ENCODE results near the gene CCNB2. TPM values are rescaled to one million over a fixed set of nuclear protein-coding genes. Genes with fewer than 3 reads are reported as not detected.

The CCNB2 gene
- polyA plus RNA-seq = 1 to 10 TPM in 2 of 3 donors, not detected in 1; 1.1 to 3.1 TPM

DNA sequence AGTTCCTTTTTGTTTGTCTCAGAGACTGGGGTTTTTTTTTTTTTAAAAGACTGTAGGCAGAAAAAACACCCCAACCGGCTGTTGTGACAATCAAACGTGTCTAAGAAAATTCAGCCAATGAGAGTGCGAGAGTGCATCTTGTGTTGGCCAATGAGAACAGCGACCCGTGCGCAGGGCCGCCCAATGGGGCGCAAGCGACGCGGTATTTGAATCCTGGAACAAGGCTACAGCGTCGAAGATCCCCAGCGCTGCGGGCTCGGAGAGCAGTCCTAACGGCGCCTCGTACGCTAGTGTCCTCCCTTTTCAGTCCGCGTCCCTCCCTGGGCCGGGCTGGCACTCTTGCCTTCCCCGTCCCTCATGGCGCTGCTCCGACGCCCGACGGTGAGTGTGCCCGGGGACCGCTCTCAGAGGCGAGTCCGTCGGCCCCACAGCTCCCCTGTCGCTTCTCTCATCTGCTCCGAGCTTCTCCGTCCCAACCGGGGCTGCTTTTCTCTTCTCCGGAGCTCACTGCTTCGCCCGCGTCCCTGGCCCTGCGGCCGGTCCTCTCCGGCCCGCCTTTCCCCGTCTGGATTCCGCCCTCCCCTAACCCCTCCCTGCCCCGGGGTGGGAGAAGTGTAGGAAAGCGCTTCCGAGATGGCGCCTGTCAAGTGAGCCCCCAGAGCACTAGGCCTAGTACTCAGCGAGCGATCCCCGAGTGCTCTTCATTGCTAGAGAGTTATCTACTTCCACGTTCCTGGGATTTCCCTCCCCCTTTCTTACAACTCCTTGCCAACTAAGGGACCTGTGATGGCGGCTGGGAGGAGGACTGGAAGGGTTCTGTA is at the start of gene CCNB2:
Gene CCNB2 (plus strand): TSS at position 235 of the 821 bp plus-strand sequence. CDS start 123 bp downstream, at position 358.
- H3K4me3 Mint-ChIP-seq = peak within 1 kb of the TSS; percentile 92 to 99 (median 96)
- no peaks in the 10 kb centered on the region for H3K36me3 Mint-ChIP-seq
- DNase-seq = peak; percentile 83 to 86 (median 84)
- H3K9me3 Mint-ChIP-seq = no peaks in the 10 kb centered on the region
- H3K4me1 Mint-ChIP-seq = peaks cover 9 to 16% of the 10 kb centered on the region in 2 donors
- peak within 1 kb of the TSS; percentile 88 to 99 (median 95) for H3K27ac Mint-ChIP-seq
- H3K27me3 Mint-ChIP-seq (ENCODE audit: low read depth in 3 of 3) = peaks cover 0 to 11% (median 7%) of the 10 kb centered on the region in 3 donors

DNA sequence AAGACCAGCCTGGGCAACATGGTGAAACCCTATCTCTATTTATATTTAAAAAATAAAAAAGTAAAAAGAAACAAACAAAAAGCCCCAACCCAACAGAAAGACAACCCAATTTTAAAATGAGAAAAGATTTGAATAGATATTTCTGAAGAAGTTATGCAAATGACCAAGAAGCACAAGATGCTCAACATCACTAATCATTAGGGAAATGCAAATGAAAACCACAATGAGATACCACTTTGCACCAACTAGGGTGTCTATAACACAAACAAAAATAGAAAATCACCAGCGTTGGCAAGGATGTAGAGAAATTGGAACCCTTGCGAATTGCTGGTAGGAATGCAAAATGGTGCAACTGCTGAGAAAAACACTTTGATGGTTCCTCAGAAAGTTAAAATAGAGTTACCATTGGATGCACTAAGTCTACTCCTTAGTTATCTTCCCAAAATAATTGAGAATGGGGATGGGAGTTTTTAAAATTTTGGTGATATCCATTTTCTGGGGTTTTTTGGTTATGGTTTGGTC is 45.8 kb upstream of the CCNB2 start:
- peaks cover 15 to 41% (median 23%) of the 10 kb centered on the region in 3 donors for H3K36me3 Mint-ChIP-seq
- H3K27me3 Mint-ChIP-seq (ENCODE audit: low read depth in 3 of 3) = no peaks in the 10 kb centered on the region
- H3K9me3 Mint-ChIP-seq = no peaks in the 10 kb centered on the region
- DNase-seq = no peak
- no peaks in the 10 kb centered on the region for H3K4me1 Mint-ChIP-seq
- H3K4me3 Mint-ChIP-seq = no peak overlapping the region
- H3K27ac Mint-ChIP-seq = no peak overlapping the region

DNA sequence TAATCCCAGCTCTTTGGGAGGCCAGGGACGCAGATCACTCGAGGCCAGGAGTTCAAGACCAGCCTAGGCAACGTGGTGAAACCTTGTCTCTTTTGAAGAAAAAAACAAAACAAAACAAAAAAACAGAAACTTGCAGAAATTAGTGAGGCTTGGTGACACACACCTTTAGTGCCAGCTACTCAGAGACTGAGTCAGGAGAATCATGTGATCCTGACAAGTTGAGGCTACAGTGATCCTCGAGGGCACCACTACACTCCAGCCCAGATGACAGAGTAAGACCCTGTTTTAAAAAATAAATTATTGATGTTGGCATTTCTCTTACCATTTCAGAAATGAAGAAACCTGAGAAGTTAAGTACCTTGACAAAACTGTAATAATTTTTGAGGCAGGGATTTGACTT is 44.6 kb upstream of the CCNB2 start:
- no peaks in the 10 kb centered on the region for H3K9me3 Mint-ChIP-seq
- H3K27ac Mint-ChIP-seq = no peak overlapping the region
- H3K27me3 Mint-ChIP-seq (ENCODE audit: low read depth in 3 of 3) = no peaks in the 10 kb centered on the region
- peaks cover 15 to 46% (median 23%) of the 10 kb centered on the region in 3 donors for H3K36me3 Mint-ChIP-seq
- no peaks in the 10 kb centered on the region for H3K4me1 Mint-ChIP-seq
- no peak for DNase-seq
- H3K4me3 Mint-ChIP-seq = no peak overlapping the region

DNA sequence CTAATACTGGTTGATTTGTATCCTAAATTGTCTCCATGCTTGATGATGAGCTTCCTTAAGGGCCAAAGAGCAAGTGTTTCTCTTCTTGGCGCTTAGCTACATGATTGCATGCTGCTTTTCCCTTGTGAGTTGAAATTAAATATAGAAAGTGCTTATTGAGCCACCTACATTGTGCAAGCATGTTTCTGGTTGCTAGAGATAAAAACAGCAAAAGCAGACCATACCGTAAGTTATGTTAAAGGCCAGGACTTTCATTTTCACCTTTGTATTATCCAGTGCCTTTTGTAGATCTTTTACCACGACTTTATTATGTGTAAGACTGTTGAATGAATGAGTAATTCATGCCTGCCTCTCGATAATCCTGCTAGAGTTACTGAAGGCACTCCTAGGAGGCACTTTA is 41.9 kb upstream of the CCNB2 start:
- no peak overlapping the region for H3K27ac Mint-ChIP-seq
- peaks cover 21 to 43% (median 23%) of the 10 kb centered on the region in 3 donors for H3K36me3 Mint-ChIP-seq
- no peaks in the 10 kb centered on the region for H3K27me3 Mint-ChIP-seq (ENCODE audit: low read depth in 3 of 3)
- H3K4me1 Mint-ChIP-seq = no peaks in the 10 kb centered on the region
- no peak for DNase-seq
- H3K9me3 Mint-ChIP-seq = no peaks in the 10 kb centered on the region
- H3K4me3 Mint-ChIP-seq = no peak overlapping the region

DNA sequence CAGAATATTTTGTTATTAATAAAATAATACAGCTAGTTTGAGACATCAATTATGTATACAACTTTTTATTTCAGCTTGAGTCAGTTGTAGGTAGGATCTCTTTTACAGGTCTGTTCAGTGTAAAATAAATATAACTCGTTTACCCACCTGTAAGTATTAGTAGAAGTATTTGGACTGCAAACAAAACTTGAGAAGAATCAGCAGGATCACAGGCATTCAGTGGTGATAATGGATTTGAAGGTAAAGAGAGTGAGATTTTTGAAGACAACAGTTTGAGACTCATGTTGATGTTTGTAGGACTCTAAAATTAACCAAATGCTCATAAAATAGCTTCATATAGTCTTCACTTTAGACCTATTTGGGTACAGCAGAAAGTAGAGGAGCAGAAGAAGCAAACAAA is 35.5 kb upstream of the CCNB2 start:
- H3K9me3 Mint-ChIP-seq = no peaks in the 10 kb centered on the region
- H3K4me1 Mint-ChIP-seq = no peaks in the 10 kb centered on the region
- no peaks in the 10 kb centered on the region for H3K27me3 Mint-ChIP-seq (ENCODE audit: low read depth in 3 of 3)
- no peak for DNase-seq
- H3K36me3 Mint-ChIP-seq = peaks cover 15 to 42% (median 25%) of the 10 kb centered on the region in 3 donors
- H3K27ac Mint-ChIP-seq = peak overlapping the region in 1 of 6 donors; percentile 13
- no peak overlapping the region for H3K4me3 Mint-ChIP-seq

DNA sequence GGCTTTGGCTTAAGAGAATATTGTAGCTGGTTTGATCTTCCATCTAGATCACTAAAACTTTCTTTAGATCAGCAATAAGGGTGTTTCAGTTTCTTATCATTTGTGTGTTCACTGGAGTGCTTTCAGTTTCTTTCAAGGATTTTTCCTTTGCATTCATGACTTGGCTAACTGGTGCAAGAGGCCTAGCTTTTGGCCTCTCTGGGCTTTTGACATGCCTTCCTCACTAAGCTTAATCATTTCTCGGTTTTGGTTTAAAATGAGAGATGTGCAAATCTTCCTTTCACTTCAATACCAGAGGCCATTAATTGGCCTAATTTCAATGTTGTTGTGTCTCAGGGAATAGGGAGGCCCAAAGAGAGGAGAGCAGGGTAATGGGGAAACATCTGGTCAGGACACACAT is 30.3 kb upstream of the CCNB2 start:
- Mint-ChIP-seq H3K27me3 (ENCODE audit: low read depth in 3 of 3) (no peaks in the 10 kb centered on the region), H3K27ac (peak overlapping the region in 1 of 6 donors; percentile 29), H3K4me1 (no peaks in the 10 kb centered on the region), H3K36me3 (peaks cover 7 to 50% (median 24%) of the 10 kb centered on the region in 3 donors), H3K9me3 (no peaks in the 10 kb centered on the region), H3K4me3 (no peak overlapping the region)
- DNase-seq = no peak

DNA sequence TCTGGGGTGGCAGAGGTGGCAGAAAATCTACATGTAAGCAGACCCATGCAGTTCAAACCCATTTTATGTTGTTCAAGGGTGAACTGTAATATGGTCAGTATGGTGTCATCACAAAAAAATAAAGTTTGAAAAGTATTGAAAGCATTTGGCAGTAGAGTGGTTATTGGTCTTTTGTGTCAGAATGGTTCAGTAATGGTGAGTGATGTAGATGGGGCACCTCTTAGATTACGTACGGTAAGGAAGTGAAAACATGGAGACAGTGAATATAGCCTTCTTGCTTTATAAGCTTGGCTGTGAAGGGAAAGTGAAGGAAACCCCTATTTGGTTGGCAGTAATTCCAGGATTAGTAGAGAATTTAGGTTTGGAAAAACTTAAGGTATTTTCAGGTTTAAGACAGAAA is 17.2 kb upstream of the CCNB2 start:
- Mint-ChIP-seq H3K27me3 (ENCODE audit: low read depth in 3 of 3) (no peaks in the 10 kb centered on the region), H3K36me3 (peaks cover 8 to 40% (median 19%) of the 10 kb centered on the region in 3 donors), H3K4me1 (no peaks in the 10 kb centered on the region), H3K9me3 (no peaks in the 10 kb centered on the region), H3K27ac (peak overlapping the region in 2 of 6 donors; percentile 1 to 13), H3K4me3 (no peak overlapping the region)
- no peak for DNase-seq

DNA sequence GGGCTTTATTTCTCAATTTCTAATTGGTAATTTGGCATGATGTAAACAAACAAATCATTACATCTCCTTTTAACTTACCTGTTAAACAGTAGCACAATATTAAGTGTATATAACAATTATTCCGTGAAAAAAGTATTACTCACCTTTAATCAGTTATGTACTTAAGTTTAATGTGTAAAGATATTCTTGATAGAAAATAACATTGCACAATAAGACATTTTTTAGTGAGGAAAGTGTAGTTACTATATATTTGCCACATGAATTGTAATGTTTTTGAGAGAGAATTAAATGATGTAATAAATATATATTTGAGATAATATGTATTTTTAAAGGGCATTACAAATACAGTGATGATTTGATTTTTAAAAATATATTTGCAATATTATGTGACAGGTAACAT is 10.9 kb upstream of the CCNB2 start:
- H3K4me3 Mint-ChIP-seq = no peak overlapping the region
- DNase-seq = no peak
- peaks cover 18 to 46% (median 22%) of the 10 kb centered on the region in 3 donors for H3K36me3 Mint-ChIP-seq
- H3K27ac Mint-ChIP-seq = no peak overlapping the region
- no peaks in the 10 kb centered on the region for H3K27me3 Mint-ChIP-seq (ENCODE audit: low read depth in 3 of 3)
- H3K4me1 Mint-ChIP-seq = peaks cover 0 to under 1% of the 10 kb centered on the region in 2 donors
- no peaks in the 10 kb centered on the region for H3K9me3 Mint-ChIP-seq

DNA sequence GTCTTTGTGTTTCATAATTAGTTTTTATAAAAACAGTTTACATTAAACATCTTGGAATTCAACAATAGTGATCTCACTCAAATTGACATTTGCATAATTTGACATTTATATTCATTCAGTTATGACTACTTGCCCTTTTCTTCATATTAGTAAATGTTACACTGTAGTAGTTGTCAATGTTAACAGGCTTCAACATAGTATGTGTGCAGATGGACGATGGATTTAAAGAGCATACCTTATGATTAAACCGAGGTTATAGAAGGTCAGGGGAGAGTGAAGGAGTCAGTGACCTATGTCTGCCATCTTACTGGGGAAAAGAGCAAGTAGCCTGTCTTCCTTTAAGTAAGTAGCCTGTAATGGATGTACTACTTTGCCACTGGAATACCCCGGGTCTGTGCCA is 8.5 kb upstream of the CCNB2 start:
- no peak overlapping the region for H3K4me3 Mint-ChIP-seq
- no peaks in the 10 kb centered on the region for H3K27me3 Mint-ChIP-seq (ENCODE audit: low read depth in 3 of 3)
- no peak for DNase-seq
- H3K27ac Mint-ChIP-seq = peak overlapping the region in 1 of 6 donors; percentile 43
- peaks cover 0 to 3% of the 10 kb centered on the region in 2 donors for H3K4me1 Mint-ChIP-seq
- no peaks in the 10 kb centered on the region for H3K9me3 Mint-ChIP-seq
- H3K36me3 Mint-ChIP-seq = peaks cover 8 to 34% (median 22%) of the 10 kb centered on the region in 3 donors

DNA sequence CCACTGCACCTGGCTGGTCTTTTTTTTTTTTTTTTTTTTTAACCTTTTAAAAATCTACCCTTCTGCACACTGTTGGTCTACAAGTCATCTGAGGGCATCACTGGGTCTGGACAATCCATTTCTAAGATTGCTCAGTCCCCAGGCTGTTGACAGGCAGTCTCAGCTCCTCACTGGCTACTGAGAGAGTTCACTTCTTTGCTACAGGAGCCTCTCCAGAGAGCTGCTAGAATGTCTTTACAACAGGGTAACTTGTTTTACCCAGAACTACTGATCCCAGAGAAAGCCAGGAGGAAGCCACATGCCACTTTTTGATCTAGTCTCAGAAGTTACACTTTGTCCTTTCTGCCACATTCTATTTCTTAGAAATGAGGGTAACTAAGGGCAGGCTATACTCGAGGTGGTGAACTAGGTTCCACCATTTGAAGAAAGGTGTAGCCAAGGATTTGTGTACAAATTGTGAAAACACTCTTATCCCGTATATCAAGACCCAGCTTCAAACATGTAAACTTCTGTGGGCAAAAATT is 5.7 kb upstream of the CCNB2 start:
- Mint-ChIP-seq H3K36me3 (peaks cover 7 to 18% (median 17%) of the 10 kb centered on the region in 3 donors), H3K4me3 (no peak overlapping the region), H3K27me3 (ENCODE audit: low read depth in 3 of 3) (peaks cover 0 to 2% (median 2%) of the 10 kb centered on the region in 3 donors), H3K4me1 (peaks cover 3 to 4% of the 10 kb centered on the region in 2 donors), H3K9me3 (no peaks in the 10 kb centered on the region), H3K27ac (peak overlapping the region in 1 of 6 donors; percentile 34)
- DNase-seq = no peak

DNA sequence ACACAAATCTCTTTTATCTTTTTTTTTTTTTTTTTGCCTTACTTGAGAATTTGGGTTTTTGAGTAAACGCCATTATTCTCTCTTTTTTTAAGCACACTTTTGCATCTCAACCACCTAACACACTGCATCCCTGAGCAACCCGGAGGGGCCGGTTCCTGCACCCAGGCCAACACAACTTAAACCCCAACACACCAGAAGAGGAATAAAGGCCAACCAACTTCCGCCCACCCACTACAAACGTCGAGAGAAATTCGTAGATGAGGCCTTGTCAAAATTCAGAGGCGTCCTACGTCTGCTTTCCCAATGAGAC is 389 bp upstream of the CCNB2 start:
- no peak for DNase-seq
- H3K9me3 Mint-ChIP-seq = no peaks in the 10 kb centered on the region
- H3K4me1 Mint-ChIP-seq = peaks cover 9 to 16% of the 10 kb centered on the region in 2 donors
- H3K36me3 Mint-ChIP-seq = no peaks in the 10 kb centered on the region
- H3K27ac Mint-ChIP-seq = peak overlapping the region; percentile 88 to 99 (median 95)
- H3K4me3 Mint-ChIP-seq = peak overlapping the region; percentile 92 to 99 (median 96)
- H3K27me3 Mint-ChIP-seq (ENCODE audit: low read depth in 3 of 3) = peaks cover 0 to 11% (median 7%) of the 10 kb centered on the region in 3 donors

DNA sequence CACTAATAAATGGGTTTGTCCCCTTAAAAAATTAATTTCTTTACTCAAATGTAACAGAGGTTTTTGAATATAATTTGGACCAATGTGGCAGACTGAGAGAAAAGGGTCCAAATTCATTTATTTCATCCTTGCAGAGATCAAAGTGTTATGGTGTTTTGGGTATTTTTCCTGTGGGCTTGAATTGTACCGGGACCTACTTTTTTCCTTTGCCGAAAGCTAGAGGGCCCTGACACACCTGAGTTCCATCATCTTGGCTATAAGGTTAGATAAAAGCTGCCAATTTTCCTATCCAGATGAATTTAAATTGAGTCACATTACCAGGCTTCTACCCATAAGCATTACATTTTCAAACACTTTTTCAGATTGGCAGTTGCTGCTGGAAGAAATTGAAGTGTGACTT is 908 bp downstream of the CCNB2 start:
- Mint-ChIP-seq H3K27me3 (ENCODE audit: low read depth in 3 of 3) (peaks cover 0 to 11% (median 7%) of the 10 kb centered on the region in 3 donors), H3K27ac (no peak overlapping the region), H3K36me3 (no peaks in the 10 kb centered on the region), H3K4me3 (peak overlapping the region; percentile 92 to 99 (median 96)), H3K9me3 (no peaks in the 10 kb centered on the region), H3K4me1 (peaks cover 9 to 16% of the 10 kb centered on the region in 2 donors)
- no peak for DNase-seq

DNA sequence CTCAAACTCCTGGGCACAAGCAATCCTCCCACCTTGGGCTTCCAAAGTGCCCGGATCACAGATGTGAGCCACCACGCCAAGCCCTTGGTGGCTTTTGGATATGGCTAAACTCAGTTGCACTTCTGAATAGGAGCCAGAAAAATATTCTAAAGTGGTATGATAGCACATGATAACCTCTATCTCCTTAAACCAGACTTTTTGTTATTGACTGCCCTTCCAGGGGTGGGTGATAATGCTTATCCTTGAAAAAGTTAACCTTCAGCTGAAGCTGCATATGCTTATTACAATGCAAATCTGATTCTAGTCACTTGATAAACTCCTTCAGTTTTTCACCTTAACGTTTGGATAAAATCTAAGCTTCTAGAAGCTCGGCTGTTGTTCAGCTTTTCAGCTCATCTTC is 6.3 kb downstream of the CCNB2 start:
- DNase-seq = no peak
- Mint-ChIP-seq H3K27me3 (ENCODE audit: low read depth in 3 of 3) (no peaks in the 10 kb centered on the region), H3K36me3 (peaks cover 0 to 3% (median 0%) of the 10 kb centered on the region in 3 donors), H3K27ac (no peak overlapping the region), H3K4me3 (no peak overlapping the region), H3K9me3 (no peaks in the 10 kb centered on the region), H3K4me1 (no peaks in the 10 kb centered on the region)

DNA sequence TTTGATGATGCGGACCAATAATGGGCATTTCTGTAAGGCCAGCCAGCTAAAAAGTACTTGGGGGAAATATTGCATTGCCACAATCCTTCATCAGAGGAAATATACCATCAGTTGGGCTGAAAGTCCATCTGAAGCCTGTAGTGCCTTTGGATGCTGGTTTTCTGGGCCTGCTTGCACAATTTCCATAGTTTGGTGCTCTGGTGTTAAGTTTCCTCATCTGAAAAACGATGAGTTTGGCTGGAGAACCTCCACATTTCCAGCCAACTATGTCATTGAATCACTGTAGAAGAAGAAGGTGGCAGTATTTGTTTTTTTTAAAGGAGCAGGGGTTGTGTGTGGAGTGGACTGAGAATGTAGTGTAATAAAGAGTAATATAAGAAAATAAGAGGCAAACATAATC is 10.1 kb downstream of the CCNB2 start:
- Mint-ChIP-seq H3K36me3 (peaks cover 0 to 3% (median 0%) of the 10 kb centered on the region in 3 donors), H3K27me3 (ENCODE audit: low read depth in 3 of 3) (no peaks in the 10 kb centered on the region), H3K9me3 (no peaks in the 10 kb centered on the region), H3K27ac (no peak overlapping the region), H3K4me1 (no peaks in the 10 kb centered on the region), H3K4me3 (no peak overlapping the region)
- DNase-seq = no peak

Measured in immature natural killer cell (primary cell).